Stimulated activated CD4-positive, alpha-beta T cell treated with anti-CD3 and anti-CD28 coated beads, Interleukin-4, amount 100 ng/mL, for 4 hours (primary cell): Measurements from ENCODE around the gene SMPD2.

Source experiments
- DNase-seq, 2 experiments: peaks; one replicate each; pipeline ENCODE4 v3.0.0-alpha.2; 2020

Gene SMPD2

DNA sequence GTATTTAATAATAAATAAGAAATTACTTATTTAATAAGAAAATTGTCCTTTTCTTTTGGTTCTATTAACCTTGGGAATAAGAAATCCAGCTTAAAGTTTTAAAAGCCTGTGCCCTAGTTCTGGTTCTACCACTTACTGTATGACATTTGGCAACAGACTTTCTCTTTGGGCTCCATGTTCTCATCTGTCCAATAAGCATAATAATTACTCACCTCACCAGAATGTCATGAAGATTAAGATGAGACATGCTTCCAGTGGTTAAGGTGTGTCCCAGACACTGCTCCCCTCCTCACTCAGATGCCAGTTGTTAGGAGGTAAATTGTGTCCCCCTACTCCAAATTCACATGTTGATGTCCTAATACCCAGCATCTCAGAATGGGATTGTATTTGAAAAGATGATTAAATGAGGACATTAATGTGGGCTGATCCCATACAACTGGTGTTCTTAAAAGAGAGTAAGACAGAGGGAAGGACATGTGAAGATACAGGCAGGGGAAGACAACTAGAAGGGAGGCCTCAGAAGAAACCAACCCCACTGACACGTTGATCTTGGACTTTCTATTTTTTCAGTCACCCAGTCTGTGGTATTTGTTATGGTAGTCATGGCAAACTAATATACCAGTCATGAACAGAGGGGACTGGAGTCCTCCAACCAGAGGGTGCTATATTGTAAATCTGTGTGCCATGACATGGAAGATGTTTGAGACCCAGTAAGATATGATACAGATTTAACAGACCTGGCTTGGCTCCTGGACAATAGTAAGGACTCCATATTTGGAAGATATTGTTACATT is 21.4 kb downstream of the SMPD2 start:
- no peak for DNase-seq

DNA sequence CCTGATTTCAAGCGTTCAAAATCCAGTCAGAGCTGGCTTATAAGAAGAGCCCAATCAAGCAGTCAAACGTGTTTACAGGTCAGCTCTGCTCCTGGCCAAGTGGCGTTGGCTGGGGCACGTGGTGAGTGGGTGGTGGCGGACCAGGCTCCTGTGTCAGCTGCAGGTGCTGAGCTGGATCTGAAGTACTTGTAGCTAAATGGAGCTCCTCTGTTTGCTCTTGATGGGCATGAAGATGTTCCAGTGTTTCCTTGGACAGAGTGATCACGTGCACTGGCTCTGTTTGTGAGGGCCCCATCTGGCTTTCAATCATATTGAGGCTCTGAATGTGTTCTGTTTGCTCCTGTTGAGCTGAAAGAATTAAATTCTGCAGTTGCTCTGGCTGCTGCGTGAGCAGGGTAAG is 25.2 kb downstream of the SMPD2 start:
- no peak for DNase-seq

DNA sequence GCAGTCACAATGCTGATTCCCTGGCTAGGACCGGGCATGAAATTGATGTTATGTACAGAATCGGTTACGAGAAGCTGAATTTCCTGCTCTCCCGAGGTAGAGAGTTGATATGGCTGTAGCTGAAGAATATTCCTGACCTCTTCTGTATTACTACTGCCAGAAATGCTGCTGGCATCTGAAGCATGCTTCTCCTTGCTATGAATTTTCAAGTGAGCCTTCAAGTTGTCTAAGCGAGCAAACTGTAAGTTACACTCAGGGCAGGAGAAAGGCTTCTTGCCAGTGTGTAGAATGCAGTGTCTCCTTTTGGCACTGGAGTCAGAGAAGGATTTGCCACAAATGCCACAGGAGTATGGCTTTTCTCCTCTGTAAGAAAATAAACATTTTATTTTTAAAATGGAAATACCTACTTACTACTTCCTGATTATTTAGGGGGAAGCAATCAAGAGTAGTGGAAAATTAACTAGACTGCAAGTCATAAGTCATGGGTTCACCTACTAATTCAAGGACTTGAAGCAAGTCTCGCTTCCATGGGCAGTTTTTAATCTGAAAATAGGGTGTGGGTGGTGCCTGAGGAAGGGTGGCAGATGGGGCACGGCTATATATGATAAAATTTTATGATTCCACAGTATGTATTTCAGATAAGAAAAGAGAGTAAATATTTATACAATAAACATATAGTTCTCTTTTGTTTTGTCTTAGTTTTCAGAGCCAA is 25.8 kb downstream of the SMPD2 start:
- DNase-seq = no peak

DNA sequence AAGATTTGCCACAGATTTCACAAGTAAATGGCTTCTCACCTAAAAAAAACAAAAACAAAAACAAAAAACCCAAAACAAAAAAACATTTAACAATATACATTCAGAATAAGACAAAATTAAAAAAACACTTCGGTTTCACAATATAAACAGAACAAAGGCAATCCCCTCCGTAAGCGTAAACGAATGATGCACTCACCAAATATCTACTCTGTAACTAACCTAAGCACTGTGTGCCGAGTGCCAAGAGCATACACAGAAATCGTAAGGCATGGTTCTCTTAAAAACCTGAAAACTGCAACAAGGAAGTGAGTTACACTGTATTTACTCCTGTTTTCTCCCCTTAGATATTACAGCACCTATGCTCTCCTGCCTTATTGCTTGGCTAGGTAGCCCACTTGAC is 27.2 kb downstream of the SMPD2 start:
- DNase-seq = no peak

DNA sequence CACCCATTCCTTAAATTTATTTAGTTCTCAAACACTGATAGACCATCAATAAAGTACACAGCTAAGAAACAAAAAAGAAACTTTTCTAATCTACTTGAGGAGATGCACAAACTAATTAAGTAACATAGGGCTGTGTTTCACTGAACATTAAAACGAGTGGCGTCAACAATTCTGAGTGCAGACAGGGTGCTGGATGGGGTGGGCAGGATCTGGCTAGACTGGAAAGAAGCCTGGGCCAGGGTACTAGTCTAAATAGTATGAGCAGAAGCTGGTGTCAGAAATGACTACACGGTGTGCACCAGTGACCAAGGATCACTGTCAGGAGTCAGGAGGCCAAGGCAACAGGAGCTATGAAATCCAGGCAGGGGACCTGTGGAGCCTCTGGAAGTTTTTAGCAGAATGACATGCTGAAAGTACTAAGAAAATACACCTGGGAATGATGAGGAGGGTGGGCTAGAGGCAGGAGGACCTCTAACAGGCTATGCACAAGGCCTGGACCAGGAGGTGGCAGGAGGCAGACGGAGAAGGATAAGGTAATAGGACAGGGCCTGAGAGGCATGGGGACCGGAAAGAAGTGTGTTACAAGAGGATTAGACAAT is 29.2 kb downstream of the SMPD2 start:
- DNase-seq = no peak

DNA sequence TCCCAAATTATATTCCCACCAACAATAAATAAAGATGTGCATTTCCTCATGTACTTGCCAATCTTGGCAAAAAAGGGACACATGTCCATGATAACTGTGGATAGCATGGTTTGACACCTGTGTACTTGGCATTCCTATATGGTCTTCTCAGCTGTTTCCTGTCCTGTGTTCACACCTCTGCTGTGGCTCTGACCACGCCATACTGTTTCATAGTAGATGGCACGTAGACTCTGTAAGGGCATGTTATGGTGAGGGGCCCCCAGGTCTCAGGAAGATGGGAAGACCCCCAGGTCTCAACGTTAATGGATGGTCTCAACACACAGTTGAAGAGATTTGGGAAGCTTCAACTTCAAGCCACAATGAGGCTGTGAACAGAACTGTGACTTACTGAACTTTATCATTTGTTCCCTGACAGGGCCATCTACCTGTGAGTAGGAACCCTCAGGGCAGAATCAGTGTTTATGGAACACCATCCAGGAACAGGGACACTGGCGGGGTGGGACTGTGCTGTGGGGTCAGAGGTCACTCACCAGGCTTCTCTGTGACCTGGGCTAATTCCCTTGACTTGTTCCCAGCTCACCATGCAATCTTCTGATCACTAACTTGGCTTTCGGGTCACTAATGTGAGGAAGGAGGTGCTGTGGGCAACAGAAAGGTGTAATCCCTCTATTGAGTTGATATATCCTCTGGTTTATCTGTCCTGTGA is 30.7 kb downstream of the SMPD2 start:
- no peak for DNase-seq

DNA sequence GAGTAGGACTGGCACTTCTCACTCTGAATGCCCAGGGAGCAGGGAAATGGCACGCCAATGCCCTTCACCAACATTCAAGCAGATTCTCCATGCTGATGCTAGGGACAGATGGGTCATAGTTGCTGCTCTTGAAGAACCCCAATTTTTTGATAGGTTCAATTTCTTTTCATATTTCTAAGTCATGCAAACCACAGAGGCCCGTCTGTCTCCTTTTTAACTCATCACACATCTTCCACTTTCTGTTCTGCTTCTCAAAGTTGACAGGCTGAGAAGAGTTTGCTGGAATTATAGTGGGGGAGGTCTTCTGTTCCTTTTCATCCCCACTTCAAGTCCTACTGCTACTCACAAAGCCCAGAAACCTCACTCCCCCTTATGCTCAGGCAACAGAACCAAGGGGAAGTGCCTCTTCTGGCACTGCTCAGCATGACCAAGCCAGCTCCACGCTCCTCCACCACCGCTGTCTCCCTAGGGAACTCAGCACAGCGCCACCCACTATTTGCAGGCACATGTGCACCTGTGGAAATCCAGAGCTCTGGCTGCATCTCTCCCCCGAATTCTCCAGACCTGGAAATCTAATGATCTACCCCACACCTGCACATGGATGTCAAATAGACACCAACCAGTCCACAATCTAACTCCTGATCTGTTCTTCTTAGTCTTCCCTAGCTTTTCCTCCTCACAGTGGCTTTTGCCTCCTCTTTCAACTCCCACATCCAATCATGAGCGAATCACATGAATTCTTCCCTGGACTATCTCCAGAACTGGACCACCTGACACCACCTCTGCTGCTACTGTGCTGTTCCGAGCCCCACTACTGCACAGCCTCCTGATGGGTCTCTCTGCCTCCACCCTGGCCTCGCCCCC is 31.8 kb downstream of the SMPD2 start:
- no peak for DNase-seq

DNA sequence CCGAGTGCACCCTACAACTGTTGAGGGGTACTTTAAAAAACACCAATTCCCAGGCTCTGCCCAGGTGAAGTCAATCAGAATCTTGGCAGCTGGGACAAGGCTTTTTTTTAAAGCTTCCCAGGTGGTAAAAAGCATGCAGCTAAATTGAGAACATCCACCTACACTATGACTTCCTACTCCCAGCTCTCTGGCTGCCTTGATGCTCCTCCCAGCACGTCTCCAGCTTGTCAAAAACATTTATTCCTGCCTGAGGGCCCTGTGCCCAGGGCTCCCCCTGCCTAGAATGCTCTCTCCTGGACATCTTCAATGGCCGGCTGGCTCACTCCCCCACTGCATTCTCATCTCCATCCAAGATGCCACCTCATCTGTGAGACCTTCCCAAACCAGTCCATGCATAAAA is 32.6 kb downstream of the SMPD2 start:
- no peak for DNase-seq

DNA sequence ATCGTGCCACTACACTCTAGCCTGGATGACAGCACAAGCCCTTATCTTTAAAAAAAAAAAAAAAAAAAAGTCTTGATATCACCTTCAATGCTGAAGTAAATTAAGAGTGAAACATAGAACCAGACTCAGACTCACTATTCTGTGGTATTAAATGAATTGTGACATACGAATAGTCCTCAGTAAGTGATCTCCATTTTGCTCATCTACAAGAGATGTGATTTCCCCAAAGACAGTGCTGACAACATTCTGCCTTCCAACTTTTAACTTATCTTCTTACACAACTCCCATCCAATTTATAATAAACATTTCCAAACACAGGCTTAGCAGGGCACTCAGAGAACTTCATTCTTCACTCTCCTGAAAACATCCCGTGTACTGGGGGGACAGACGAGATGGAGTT is 34.5 kb downstream of the SMPD2 start:
- no peak for DNase-seq

DNA sequence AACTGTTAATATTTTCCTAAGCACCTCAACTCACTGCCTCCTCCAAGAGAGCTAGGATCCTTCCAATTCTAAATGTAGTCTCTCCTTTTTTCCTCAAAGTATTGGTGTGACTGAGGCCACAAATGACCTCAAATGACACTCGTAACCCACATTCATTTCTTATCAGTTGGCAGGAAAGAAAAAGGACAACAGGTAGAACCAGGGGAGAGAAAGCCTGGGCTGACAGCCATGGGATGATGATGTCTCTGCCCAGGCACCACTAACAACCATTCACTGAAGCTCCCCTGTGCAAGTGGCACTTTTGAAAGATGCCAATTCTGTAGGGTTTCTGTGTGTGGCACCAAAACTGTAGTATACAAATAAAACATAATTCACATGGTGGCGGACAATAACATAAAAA is 35.1 kb downstream of the SMPD2 start:
- no peak for DNase-seq

DNA sequence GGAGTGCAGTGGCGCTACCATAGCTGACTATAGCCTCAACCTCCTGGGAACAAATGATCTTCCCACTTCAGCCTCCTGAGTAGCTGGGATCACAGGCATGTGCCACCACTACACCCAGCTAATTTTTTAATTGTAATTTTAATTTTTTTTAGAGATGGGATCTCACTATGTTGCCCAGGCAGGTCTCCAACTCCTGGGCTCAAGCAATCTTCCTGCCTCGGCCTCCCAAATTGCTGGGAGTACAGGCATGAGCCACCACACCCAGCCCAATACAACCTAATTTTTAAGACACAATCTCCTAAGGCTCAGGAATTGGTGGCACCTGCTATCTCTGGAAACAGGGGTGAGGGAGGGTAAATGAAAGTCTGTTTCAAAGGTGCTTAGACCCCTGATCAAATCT is 36.7 kb downstream of the SMPD2 start:
- no peak for DNase-seq

DNA sequence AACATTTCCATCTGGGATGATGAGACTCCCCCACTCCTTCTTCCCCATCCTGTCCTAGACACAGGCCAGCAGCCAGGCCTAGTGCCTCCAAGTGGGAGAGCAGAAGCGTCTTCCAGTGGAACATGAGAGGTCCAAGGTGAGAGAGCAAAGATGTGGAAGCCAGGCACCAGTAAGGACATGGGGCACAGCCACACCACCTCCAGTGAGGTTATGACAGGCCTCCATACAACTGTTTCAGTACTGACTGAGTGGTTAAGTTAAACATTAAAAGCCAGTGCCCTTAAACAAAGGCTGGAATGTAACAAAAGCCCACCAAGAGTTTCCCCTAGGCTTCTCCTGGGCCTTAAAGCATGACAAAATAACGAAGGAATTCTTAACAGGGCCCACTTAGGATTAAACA is 37.2 kb downstream of the SMPD2 start:
- DNase-seq = no peak

DNA sequence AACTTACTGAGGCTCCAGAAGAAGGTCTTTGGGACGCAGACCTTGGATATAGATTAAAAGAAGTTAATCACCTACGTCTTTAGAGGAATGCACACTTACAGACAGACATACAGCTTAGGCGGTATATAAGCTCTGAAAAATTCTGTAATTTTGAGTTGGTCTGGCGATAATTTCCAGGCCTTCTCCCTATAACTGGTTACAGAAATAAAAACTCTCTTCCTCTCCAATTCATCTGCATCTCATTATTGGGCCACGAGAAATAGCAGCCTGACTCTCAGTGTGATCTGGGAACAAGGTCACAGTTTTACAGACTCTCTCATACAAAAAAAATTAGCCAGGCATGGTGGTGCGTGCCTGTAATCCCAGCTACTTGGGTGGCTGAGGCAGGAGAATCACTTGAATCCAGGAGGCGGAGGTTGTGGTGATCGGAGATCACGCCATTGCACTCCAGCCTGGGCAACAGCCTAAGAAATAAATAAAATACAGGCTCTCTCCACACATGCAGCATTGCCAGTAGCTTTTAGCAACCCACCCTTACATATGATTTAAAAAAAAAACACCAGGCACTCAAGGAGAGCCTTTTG is 37.8 kb downstream of the SMPD2 start:
- no peak for DNase-seq

DNA sequence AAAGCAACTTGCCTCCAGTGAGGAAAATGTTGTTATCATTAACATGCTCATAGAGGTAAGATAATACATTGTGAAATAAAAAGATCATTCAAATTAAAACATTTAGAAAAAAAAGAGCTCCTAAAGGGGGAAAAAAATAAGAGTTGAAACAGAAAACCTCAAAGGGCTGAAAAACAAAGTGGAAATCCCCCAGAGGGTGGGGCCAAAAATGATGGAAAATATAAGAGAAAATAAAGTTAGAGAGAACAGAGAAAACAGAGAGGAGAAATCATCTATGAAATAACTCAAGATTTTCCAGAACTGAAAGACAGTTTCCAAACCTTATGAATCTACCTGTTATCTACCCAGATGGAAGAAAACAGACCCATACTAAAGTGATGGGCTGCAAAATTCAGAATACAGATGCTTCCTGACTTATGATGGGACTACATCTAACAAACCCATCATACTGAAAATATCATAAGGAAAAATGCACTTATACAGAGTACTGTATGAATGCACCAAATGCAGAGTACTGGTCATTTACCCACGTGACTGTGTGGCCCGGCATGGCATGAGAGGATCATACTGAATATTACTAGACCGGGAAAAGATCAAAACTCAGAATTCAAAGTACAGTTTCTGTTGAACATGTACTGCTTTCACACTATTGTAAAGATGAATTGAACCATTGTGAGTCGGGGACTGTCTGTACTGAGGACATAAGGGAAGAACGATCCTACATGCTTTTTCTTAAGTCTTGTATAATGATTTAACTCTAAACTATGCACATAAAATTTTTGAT is 38.5 kb downstream of the SMPD2 start:
- peak in 1 of 2 experiments; percentile 23 for DNase-seq

DNA sequence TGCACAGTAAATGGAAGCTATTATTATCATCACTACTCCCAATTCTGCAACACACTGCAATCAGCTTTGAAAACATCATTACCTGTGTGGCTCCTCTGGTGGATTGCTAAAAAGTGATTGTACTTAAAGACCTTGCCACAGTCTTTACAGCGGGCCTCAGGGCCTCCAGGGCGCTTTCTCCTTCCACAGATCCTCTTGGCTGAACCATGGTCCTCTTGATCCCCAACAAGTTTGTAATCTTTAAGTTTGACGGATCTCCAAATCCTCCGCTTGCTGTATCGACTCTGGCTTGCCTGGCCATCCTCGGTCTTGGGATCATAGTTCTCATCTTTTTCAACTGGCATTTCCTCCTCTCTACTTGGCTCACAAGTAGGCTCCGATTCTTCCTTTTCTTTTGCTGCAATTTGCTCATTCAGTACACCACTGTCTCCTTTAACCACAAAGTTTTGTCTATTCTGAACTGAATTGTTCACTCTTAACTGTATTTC is 40.5 kb downstream of the SMPD2 start:
- no peak for DNase-seq

DNA sequence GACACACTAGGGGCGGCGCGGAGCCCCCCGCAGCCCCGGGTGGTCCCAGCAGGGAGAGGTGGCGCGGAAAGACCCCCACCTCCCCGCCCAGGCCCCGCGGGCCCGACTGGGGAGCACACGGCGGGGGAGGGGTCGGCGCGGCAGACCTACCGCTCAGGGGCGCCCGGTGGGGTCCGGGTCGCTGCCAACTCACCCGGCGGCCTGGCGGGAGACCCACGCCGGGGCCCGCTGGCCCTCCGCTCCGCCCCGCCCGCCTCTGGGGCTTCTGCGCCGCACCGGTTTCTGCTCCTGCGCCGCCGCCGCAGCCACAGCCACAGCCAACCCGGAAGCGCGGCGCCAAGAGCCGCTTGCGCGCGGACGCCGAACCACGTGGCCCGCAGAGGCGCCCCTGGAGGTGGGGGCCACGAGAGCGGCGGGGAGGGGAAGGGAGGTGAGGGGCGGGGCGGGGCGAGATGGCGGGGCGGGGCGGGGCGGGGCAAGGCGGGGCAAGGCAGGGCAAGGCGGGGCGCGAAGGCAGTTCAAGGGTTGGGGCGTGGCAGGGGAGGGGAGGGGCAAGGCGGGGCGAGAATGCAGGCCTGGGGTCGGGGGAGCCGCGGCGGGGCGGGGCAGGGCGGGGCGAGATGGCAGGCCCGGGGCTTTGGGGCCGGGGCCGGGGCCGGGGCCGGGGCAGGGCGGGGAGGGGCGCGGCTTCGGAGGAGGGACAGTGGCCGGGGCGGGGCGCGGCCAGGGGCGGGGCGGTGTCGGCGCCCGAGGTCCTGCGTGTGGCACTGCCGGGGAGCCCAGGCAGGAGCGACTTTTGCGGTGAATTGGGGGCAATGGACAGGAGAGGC is 42.6 kb downstream of the SMPD2 start, which contains the start of gene ZBTB24:
Gene ZBTB24, minus strand, starts transcription at position 315 of the 830 bp plus-strand sequence. CDS start 1,193 bp downstream, outside the sequence.
- DNase-seq = peak; percentile 86 to 89

DNA sequence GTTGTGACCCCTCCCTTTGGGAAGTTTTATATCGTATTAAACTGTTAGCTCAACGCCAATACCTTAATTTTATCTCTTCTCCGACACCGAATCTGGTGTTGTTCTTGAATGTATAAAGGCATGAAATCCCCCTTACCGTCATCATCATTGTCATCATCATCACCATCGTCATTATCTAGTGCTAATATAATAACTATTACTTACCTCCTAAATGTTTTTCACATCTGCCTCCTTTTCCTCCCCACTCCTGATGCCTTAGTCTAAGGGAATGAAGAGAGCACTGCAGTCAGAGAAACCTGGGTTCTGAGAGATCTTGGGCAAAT is 43.2 kb downstream of the SMPD2 start:
- no peak for DNase-seq

DNA sequence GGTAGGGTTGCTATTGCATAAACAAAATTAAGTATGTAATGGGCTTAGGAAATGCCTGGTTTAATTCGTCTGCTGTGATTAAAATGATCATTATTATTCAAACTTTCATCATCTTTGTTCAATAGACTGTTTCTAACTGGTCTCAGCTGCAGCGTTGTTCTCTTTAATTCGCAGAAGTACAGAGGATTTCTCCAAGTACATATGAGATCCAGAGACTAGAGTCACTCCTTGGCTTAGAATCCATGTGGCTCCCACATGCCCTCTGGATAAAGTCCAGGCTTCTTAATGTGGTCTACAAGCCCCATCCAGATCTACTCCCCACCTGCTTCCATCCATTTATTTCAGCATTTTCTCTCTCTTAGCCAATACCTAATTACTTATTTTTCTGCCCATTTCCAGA is 43.6 kb downstream of the SMPD2 start:
- no peak for DNase-seq

DNA sequence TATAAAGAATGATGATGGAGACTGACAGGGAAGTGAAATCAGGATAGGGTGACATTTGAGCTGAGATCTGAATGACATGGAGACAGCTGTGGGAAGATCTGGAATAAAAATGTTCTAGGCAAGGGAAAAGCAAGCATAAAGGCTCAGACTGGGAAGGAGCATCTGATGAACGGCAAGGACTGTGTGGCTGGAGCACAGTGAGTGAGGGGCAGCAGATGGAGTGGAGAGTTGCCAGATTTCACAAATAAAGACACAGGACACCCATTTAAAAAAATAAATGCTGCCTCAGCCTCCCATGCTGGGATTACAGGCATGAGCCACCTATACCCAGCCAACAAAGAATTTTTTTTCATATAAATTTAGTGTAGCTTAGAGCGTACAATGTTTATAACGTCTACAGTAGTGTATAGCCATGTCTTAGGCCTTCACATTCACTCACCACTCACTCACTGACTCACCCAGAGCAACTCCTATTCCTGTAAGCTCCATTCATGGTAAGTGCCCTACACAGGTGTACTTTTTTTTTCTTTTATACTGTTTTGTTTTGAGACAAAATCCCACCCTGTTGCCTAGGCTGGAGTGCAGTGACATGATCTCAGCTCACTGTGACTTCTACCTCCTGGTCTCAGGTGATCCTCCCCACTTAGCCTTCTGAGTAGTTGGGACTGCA is 44.9 kb downstream of the SMPD2 start:
- no peak for DNase-seq

DNA sequence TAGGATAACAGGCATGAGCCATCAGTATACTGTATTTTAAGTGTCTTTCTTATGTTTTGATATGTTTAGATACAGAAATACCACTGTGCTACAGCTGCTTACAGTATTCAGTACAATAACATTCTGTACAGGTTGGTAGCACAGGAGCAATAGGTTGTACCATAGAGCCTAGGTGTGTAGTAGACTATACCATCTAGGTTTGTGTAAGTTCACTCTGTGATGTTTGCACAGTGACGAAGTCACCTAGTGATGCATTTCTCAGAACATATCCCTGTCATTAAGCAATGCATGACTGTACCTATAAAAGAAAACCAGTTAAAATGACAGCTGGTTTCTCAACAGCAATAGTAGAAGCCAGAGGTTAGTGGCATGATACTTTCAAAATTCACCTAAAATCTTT is 45.5 kb downstream of the SMPD2 start:
- no peak for DNase-seq
